Right renal pelvis (tissue), 4 donors: ENCODE measurements around the gene IFNG-AS1. TPM values are rescaled to one million over a fixed set of nuclear protein-coding genes. Genes with fewer than 3 reads are reported as not detected.

Source experiments
- DNase-seq, 4 donors: peaks; one replicate each; pipeline ENCODE4 v3.0.0-alpha.2; 2013; ENCODE audit warnings: low read depth in 4 of 4, low spot score in 3 of 4, missing footprints in 1 of 4
- polyA plus RNA-seq, 4 donors: library from polyadenylated mRNA; unstranded; fragments of 120-200 nt; gene quantifications; one replicate each; pipeline ENCODE4 v1.2.1, GENCODE V29; 2013; ENCODE audit not compliant: insufficient read length in 4 of 4

Gene IFNG-AS1
- under 1 TPM in 1 of 4 donors, not detected in 3; 0.09 TPM for polyA plus RNA-seq

DNA sequence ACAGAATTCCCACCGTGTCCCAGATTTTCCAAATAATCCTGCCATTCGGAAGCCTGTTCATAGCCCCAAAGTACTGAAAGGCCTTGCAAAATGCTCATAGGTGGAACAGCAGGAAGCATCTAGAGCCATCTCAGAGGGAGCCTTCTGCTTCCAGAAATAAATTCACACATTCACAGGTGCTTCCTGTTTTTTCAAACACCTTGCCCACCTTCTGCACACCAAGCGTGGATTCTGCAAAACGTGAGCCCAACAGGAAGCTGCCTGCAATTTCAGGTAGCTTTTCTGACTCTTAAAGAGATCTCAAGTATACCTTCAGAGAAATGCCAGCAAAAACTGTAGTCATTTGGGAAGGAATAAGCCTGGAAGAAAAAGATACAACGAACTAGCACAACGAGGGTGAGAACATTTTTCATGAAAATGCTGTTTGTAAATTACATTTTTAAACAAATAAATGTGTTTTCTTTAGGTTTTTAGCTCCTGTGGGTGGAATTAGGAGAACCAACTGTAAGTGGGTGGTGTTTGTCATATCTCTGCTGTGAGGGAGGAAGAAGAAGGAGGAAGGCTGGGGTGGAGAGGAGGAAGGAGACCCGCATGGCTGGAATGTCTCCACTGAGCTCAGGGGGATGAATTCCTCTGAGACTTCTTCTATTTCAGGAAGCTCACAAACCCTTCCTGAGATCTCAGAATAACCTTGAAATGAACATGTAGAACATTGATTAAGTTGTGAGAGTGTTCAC lies at the start of gene IFNG-AS1:
IFNG-AS1 (plus strand) TSS at position 264 of the 737 bp plus-strand sequence.
- DNase-seq = no peak

DNA sequence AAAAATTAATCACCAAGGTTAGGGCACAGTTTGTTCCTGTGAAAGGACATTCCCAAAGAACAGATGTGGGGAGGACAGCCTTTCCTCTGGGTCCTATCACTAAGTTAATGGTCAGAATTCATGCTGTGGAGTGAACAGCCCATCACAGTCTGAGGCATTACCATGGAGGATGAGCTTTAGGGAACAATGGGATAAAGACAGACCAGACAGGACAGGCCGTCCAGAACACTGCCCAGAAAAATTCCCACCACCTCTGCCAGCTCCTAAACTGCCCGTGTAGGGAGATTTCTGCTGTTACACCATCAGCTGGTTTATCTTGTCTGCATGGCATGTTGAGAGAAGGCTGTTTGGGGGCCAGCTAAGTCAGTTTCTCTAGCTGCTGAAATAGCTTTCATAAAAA lies 49.6 kb upstream of the IFNG-AS1 start:
- no peak for DNase-seq

GRCh38 chr12:67940780-67941243 lies 48.4 kb upstream of the IFNG-AS1 start:
- no peak for DNase-seq

- DNase-seq = no peak
These were observed 46.5 kb upstream of the IFNG-AS1 start for GRCh38 chr12:67942724-67943123.

DNA sequence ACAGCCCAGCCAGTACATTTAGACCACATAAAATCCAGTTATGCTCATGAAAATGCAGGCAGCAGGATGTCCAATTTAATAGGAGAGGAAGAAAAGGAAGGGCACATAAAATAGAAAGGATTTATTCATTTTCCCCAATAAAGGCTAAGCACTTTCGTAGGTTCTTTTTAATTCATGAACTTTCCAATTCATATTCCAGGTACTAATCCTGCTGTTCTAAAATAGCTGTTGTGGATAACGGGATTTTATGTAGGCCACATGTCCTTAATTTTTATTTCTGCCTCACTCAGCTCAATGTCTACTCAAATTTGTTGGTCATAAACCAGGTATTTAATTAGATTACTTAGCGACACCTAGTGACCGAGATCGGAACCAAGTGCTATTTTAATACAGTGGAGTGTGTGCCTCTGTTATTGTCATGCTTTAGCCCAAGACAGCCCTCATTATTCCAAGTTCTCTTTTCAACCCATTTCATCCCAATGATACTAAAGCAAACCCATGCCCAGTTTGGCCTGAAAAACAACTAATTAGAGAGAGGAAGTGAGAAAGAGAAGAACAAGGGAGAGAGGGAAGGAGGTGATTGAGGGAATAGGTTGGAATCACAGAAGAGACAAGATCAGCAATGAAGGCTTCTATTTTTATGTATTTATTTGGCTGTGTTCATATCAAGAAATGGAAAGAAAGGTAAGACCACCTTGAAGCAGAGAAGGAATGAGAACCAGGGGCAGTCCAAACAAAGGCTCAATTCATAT lies 45.9 kb upstream of the IFNG-AS1 start:
- DNase-seq = peak; percentile 59 to 80 (median 72)

GRCh38 chr12:67944093-67944492 lies 45.2 kb upstream of the IFNG-AS1 start:
- DNase-seq = no peak

- DNase-seq = no peak
These were observed 36.5 kb upstream of the IFNG-AS1 start for GRCh38 chr12:67952787-67953186.

DNA sequence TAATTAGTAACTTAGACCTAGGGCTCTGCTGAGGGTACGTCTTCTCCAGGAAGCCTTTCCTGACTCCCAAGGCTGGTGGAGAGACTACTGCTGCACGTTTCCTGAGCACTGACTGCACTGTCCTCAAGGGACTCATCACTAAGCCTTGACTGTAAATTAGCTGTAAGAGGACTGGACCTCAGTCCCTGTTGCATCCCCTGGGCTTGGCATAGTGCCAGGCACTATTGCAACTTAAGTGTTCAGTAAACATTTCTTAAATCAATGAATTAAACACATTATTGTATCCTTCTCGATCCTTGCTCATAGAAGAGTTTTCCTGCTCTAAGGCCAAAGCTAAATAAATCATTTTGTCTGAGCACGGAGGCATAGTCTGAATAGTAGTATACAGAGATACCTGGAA lies 31.9 kb upstream of the IFNG-AS1 start:
- no peak for DNase-seq

DNA sequence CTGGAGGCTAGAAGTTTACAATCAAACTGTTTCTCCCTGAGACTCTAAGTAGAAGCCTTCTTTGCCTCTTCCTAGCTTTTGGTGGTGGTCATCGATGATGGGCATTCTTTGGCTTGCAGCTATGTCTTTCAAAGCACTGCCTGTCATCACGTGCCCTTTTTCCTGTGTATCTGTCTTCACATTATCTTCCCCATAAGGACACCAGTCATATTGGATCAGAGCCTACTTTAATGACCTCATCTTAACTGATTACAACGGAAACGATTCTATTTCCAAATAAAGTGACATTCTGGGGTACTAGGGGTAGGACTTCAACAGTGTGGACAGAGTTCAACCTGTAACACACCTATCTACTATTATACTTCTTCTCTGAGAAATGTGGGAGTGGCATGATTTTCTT lies 31.1 kb upstream of the IFNG-AS1 start:
- no peak for DNase-seq

DNA sequence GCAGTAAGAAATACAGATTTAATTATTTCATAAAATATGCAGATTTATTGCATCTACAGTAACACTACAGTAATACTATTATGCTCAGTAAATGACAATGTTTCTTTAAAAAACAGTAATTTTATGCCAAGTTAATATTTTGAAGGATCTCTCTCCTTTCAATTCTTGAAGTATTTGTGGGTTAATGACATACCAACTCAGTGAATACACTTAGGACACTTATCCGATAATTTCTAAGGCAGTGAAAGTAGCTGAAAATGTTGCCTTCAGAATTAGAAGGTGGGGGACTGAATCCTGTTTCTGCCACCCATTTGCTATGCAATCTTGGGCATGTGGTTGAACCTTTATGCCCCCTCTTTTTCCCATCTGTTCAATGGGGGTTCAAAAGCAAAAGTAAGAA lies 24.8 kb upstream of the IFNG-AS1 start:
- no peak for DNase-seq

- no peak for DNase-seq
These were observed 22.7 kb upstream of the IFNG-AS1 start for GRCh38 chr12:67966560-67966959.

DNA sequence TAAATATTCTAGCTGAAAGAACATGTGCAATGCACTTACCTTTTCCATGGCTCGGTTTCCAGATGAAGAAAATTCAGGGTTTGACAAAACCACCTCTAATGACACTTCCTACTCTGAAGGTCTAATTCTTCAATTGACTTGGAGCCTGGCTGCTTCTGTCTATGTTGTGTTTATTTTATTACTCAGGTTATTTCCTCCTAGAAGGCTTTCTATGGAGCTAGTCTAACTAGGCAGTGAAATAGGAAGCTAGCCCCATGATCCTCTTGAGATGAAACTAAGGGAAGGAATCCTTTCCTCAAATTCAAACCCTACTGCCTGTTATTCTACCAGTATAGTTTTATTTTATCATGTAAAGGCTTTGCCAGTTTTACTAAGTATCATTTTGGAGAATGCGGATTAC lies 20.9 kb upstream of the IFNG-AS1 start:
- DNase-seq = no peak

- DNase-seq = no peak
These were observed 20.5 kb upstream of the IFNG-AS1 start for GRCh38 chr12:67968725-67969124.

GRCh38 chr12:67969134-67969802 lies 20.0 kb upstream of the IFNG-AS1 start:
- no peak for DNase-seq

DNA sequence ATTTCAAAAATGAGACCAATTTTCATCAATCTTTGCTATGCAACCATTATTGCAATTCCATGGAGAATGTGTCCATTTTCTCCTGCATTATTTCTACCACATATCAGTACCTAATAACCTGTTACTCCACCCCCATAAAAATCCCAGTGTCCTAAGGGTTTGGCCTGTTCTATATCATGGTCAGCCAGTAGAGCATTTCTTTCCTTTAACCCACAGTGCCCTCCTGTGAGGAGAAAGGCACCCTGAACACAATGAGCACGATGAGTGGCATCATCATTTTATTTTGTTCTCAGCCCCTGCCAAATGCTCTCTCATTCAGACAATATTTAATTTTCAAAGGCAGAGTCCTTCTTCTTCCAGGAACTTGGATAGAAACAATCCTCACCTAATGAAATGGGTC lies 11.6 kb upstream of the IFNG-AS1 start:
- no peak for DNase-seq

DNA sequence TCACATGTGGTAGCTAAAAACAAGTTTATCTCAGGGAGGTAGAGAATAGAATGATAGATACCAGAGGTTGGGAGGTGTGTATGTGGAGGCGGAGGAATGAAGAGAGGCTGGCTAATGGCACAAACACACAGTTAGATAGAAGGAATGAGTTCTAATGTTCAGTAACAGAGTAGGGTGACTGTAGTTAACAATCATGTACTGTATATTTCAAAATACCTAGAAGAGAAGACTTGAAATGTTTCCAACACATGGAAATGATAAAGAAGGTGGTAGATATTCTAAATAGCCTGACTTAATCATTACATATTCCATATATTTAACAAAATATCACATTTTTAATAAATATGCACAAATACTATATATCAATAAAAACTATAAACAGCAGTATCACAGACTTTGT lies 8.9 kb upstream of the IFNG-AS1 start:
- DNase-seq = no peak

GRCh38 chr12:67981287-67982162 lies 7.7 kb upstream of the IFNG-AS1 start:
- no peak for DNase-seq

DNA sequence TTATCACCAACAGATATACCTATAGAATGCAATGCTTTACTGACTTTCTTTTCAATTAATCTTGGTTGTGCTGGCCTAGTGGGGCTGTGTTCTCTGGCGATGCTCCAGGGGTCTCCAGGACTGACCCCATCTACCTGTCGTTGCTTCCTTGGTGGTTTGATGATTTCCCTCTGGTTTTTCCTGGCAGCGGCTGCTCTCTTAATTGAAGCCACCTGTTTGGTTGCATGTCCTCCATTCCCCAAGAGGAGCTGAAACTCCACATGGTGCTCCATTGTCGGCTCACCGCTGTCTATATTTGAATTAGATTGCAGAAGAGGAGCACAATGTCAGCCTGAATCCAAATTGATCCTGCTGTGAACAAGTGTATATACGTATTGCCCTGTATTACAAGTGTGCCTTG lies 7.1 kb upstream of the IFNG-AS1 start:
- DNase-seq = no peak

- no peak for DNase-seq
These were observed 2.6 kb upstream of the IFNG-AS1 start for GRCh38 chr12:67986632-67987031.

DNA sequence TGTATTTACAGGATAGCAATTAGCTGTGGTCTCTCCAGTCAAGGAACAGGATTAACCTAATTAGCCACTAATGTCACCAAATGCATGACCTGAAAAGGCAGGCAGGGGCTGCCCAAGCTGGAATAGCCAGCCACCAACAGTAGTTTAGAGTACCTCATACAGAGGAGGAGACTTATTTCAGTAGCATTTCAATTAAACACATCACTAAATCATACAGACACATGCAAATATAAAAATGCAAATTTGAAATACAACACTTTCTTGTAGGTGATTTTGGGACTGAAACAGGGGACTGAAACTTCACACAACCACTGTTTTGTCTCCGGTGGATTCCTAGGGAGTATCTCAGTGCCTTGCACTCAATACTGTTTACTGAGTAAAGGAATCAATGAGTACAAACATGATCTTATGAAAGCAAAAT lies 636 bp upstream of the IFNG-AS1 start:
- DNase-seq = no peak
